Epithelial cell of esophagus (primary cell): ENCODE results near the gene SMARCC2.

ENCODE experiments used
- DNase-seq: peaks from one replicate; pipeline ENCODE4 v3.0.0; 2010; ENCODE audit warnings: low read depth
- H3K4me3 ChIP-seq: 2 replicates; pipeline ENCODE4 v1.5.1; 2011; ENCODE audit warnings: mild to moderate bottlenecking, low read length, control low read depth
- CTCF ChIP-seq: IDR thresholded peaks from 2 replicates; pipeline ENCODE4 v1.5.1; 2011; ENCODE audit warnings: low read depth, mild to moderate bottlenecking, low read length, control low read depth, inconsistent platforms; ENCODE audit not compliant: insufficient read depth; ENCODE audit errors: missing control alignments

The SMARCC2 gene

DNA sequence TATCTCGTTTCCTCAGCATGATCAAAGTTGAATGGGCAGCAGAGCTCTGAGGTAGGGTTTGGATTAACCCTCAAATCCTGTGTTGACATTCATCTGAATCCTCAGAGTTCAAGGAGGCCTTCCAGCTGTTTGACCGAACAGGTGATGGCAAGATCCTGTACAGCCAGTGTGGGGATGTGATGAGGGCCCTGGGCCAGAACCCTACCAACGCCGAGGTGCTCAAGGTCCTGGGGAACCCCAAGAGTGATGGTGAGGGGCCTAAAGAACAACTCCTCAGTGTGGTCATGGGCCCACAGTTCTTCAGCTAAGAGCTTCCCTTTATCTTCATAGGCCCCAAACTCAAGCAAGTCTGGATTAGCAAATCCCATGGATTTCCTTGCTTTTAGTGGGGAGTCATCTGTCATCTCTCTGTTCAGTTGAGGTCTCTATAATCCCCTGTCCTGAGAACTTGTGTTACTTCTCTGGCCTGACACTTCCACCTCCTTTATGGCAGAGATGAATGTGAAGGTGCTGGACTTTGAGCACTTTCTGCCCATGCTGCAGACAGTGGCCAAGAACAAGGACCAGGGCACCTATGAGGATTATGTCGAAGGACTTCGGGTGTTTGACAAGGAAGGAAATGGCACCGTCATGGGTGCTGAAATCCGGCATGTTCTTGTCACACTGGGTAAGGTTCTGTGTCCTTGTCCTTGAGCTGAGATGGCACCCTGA lies 29.6 kb downstream of the SMARCC2 start:
- DNase-seq: no peak
- TF ChIP-seq CTCF: no peak
- H3K4me3 ChIP-seq: peak overlapping the region; percentile 100

- peak; percentile 80 for DNase-seq
- peak overlapping the region; percentile 100 for H3K4me3 ChIP-seq
- TF ChIP-seq CTCF: no peak
Observed at GRCh38 chr12:56158926-56159461, 30.3 kb downstream of the SMARCC2 start.

DNA sequence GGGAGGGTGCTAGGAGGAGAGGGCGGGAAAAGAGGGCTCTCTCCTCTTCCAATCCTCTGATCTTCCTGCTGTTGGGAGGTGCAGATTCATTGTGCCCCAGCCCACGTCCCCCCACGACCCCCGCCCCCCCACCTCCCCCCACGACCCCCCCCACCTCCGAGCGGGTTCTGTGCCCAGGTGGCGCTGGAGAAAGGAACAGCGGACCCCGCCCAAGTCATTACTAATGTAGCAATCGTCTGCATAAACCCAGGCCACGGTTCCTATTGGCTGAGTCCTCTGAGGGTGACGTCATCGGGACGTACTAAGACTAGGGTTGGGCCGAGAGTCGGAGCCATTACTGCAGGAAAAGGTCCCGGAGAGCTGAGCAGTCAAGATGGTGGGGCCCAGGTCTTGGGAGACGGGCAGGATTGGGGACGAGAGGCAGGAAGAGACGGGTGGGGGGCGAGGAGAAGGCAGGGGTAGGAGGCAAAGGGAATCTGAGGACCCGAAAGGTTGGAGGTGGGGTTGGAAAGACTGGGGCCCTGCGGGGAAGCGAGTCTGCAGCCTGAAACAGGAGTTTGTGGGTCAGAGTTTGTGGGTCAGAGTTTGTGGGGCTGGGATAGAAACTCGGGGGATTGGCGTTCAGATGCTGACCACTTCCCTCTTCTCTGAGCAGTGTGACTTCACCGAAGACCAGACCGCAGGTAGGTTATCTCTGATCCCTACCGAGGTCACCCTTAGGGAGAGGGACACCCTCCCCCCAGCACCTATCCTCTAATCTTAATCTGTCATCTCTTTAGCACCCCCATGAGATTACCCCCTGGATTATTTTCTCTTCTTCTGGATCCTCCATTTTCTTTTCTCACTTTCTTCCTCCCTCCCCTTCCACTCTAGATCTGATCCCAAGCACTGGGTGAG lies 31.0 kb downstream of the SMARCC2 start, which contains the start of gene MYL6:
Gene MYL6, plus strand, starts transcription at position 331 of the 897 bp plus-strand sequence. Its CDS starts 43 bp downstream, at position 374.
- H3K4me3 ChIP-seq: peak within 1 kb of the TSS; percentile 100
- peak; percentile 99 for DNase-seq
- TF ChIP-seq CTCF: no peak

DNA sequence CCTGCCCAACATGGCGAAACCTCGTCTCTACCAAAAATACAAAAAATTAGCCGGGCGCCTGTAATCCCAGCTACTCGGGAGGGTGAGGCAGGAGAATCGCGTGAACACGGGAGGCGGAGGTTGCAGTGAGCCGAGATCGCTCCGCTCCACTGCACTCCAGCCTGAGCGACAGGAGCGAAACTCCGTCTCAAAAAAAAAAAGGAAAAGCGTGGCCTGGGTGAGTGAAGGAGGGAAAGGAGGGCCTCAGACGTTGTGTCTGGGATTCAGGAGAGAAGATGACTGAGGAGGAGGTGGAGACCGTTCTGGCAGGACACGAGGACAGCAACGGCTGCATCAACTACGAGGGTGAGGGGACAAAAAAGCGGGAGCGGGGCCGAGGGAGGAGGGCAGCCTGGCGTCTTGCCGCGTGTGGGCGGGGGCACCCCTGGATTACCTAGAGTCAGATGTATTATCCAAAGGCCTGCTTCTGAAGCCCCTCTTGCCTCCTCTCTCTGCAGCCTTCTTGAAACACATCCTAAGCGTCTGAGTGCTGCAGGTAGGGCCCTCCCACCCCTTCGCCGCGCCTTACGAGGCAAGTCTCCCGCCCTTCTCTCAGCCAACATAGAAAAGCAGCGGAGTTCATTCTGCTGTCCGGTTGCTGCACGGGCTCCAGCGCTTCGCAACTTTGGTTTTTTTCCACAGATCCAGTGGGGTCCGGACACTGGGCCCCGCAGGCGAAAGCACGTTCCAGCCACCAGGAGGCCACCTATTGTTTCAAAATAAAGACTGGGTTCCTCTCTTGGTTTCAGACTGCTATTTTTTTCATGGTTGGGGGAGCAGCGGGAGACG lies 31.9 kb downstream of the SMARCC2 start:
- H3K4me3 ChIP-seq: peak overlapping the region; percentile 100
- peak; percentile 49 for TF ChIP-seq CTCF
- peak; percentile 77 for DNase-seq

- DNase-seq: peak; percentile 55
- peak overlapping the region; percentile 100 for H3K4me3 ChIP-seq
Observed at GRCh38 chr12:56156464-56157200, 32.7 kb downstream of the SMARCC2 start.

- H3K4me3 ChIP-seq: no peak overlapping the region
Observed at GRCh38 chr12:56155256-56155845, 33.9 kb downstream of the SMARCC2 start.

More at GRCh38 chr12:56155256-56155845, 33.9 kb downstream of the SMARCC2 start:
- no peak for TF ChIP-seq CTCF
- no peak for DNase-seq
